OCI-M2 (cell line): ENCODE results near the gene LGMN.
A peak's percentile ranks its signal among the peaks of the same experiment; 100 is the strongest.
"Not testable (repeated sequence)": the region's sequence is repeated elsewhere in the genome, so short reads cannot be mapped to it uniquely, and the experiment has no call there.

ENCODE experiments used
- DNase-seq: peaks from one replicate; lab custom pipeline; 2025; ENCODE audit not compliant: unreplicated experiment; lab: John Stamatoyannopoulos, UW

Gene LGMN

GRCh38 chr14:92748259-92749016 is at the start of gene LGMN:
TSS of gene LGMN (minus strand) at chr14:92748627. CDS start at chr14:92732786, 15,841 bp downstream.
- DNase-seq, result no peak

GRCh38 chr14:92794961-92795360 is 46.5 kb upstream of the LGMN start:
- DNase-seq, result no peak

- DNase-seq, result no peak
Observed at GRCh38 chr14:92794547-92794941, 46.1 kb upstream of the LGMN start.

- peak; percentile 94 for DNase-seq
Observed at GRCh38 chr14:92793709-92794546, 45.5 kb upstream of the LGMN start, which contains the start of gene GOLGA5. TSS of gene GOLGA5 (plus strand) at chr14:92794305. CDS start at chr14:92797438, 3,133 bp downstream.

- DNase-seq, result no peak
Observed at GRCh38 chr14:92792885-92793284, 44.5 kb upstream of the LGMN start.

- DNase-seq, result no peak
Observed at GRCh38 chr14:92789457-92790089, 41.1 kb upstream of the LGMN start.

GRCh38 chr14:92787554-92787953 is 39.1 kb upstream of the LGMN start:
- no peak for DNase-seq

- no peak for DNase-seq
Observed at GRCh38 chr14:92786427-92786756, 38.0 kb upstream of the LGMN start.

- peak; percentile 82 for DNase-seq
Observed at GRCh38 chr14:92785667-92786426, 37.4 kb upstream of the LGMN start.

- DNase-seq, result no peak
Observed at GRCh38 chr14:92783813-92784431, 35.5 kb upstream of the LGMN start.

GRCh38 chr14:92781350-92781749 is 32.9 kb upstream of the LGMN start:
- DNase-seq, result no peak

- DNase-seq, result no peak
Observed at GRCh38 chr14:92780444-92781232, 32.2 kb upstream of the LGMN start.

- DNase-seq, result not testable (repeated sequence)
Observed at GRCh38 chr14:92778868-92779565, 30.6 kb upstream of the LGMN start.

GRCh38 chr14:92775292-92775691 is 26.9 kb upstream of the LGMN start:
- not testable (repeated sequence) for DNase-seq

GRCh38 chr14:92774572-92774971 is 26.1 kb upstream of the LGMN start:
- DNase-seq, result no peak

- no peak for DNase-seq
Observed at GRCh38 chr14:92770484-92770883, 22.1 kb upstream of the LGMN start.

GRCh38 chr14:92768795-92769194 is 20.4 kb upstream of the LGMN start:
- no peak for DNase-seq

- DNase-seq, result not testable (repeated sequence)
Observed at GRCh38 chr14:92768236-92768635, 19.8 kb upstream of the LGMN start.
